HUES48 (cell line): Measurements from ENCODE around the gene RCBTB2.

Experiments
- H3K27ac ChIP-seq: one replicate; pipeline ENCODE4 v1.7.0; 2013; ENCODE audit warnings: low read depth, low read length, inconsistent platforms
- H3K27me3 ChIP-seq: 2 replicates; pipeline ENCODE4 v1.6.1; 2013; ENCODE audit warnings: mild to moderate bottlenecking, low read length; ENCODE audit not compliant: control insufficient read depth, insufficient read depth
- H3K36me3 ChIP-seq: 2 replicates; pipeline ENCODE4 v1.6.1; 2013; ENCODE audit warnings: low read length; ENCODE audit not compliant: control insufficient read depth, insufficient read depth
- H3K4me1 ChIP-seq: 2 replicates; pipeline ENCODE4 v1.6.1; 2013; ENCODE audit warnings: mild to moderate bottlenecking, low read length; ENCODE audit not compliant: control insufficient read depth, insufficient read depth
- H3K4me3 ChIP-seq: 2 replicates; pipeline ENCODE4 v1.5.1; 2013; ENCODE audit warnings: mild to moderate bottlenecking, low read depth, low read length
- H3K9ac ChIP-seq: 2 replicates; pipeline ENCODE4 v1.6.1; 2013; ENCODE audit warnings: mild to moderate bottlenecking, low read depth, low read length, moderate library complexity
- H3K9me3 ChIP-seq: 2 replicates; pipeline ENCODE4 v1.6.1; 2013; ENCODE audit warnings: low read length; ENCODE audit not compliant: control insufficient read depth, insufficient read depth

Gene RCBTB2

GRCh38 chr13:48526286-48526685, 6.6 kb downstream of the RCBTB2 start:
- no peak overlapping the region for H3K4me3 ChIP-seq
- no peaks in the 10 kb centered on the region for H3K9me3 ChIP-seq
- no peak overlapping the region for H3K9ac ChIP-seq
- H3K27me3 ChIP-seq: no peaks in the 10 kb centered on the region
- H3K27ac ChIP-seq: no peak overlapping the region
- H3K36me3 ChIP-seq: no peaks in the 10 kb centered on the region
- H3K4me1 ChIP-seq: no peaks in the 10 kb centered on the region; the same call in 1 of the 2 replicates

DNA sequence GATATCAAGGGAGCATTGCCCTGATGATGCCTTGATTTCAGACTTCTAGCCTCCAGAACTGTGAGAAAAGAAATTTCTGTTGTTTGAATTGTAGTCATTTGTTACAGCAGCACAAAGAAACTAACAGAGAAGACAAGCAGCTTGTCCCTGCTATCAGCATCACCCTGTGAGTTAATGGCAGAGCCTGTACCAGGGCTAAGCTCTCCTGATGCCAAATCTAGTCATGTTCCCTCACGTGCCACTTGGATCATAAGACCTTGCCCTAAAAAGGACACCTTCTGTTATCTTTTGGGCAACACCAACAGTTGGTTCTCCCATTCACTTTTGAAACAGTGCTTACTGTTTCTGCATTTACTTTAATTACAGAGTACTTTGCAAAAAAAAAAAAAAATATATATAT, 14.8 kb downstream of the RCBTB2 start:
- H3K9ac ChIP-seq: no peak overlapping the region
- no peak overlapping the region for H3K4me3 ChIP-seq
- H3K36me3 ChIP-seq: peaks cover 6% of the 10 kb centered on the region; the same call in 1 of the 2 replicates
- no peak overlapping the region for H3K27ac ChIP-seq
- H3K4me1 ChIP-seq: no peaks in the 10 kb centered on the region
- H3K9me3 ChIP-seq: no peaks in the 10 kb centered on the region
- no peaks in the 10 kb centered on the region for H3K27me3 ChIP-seq

- peaks cover 9% of the 10 kb centered on the region; the same call in 1 of the 2 replicates for H3K36me3 ChIP-seq
- no peaks in the 10 kb centered on the region for H3K27me3 ChIP-seq
- no peaks in the 10 kb centered on the region for H3K9me3 ChIP-seq
- no peaks in the 10 kb centered on the region for H3K4me1 ChIP-seq
- H3K27ac ChIP-seq: no peak overlapping the region
- H3K4me3 ChIP-seq: no peak overlapping the region
- no peak overlapping the region for H3K9ac ChIP-seq
Measured at GRCh38 chr13:48515732-48516131, 17.1 kb downstream of the RCBTB2 start.

- Histone ChIP-seq H3K9me3 (no peaks in the 10 kb centered on the region), H3K27me3 (no peaks in the 10 kb centered on the region), H3K4me1 (no peaks in the 10 kb centered on the region), H3K27ac (no peak overlapping the region), H3K36me3 (peaks cover 9% of the 10 kb centered on the region; the same call in 1 of the 2 replicates), H3K4me3 (no peak overlapping the region), H3K9ac (no peak overlapping the region)
Measured at GRCh38 chr13:48514793-48515192, 18.1 kb downstream of the RCBTB2 start.

- Histone ChIP-seq H3K9ac (no peak overlapping the region), H3K27ac (no peak overlapping the region), H3K4me1 (no peaks in the 10 kb centered on the region), H3K9me3 (no peaks in the 10 kb centered on the region), H3K27me3 (no peaks in the 10 kb centered on the region), H3K4me3 (no peak overlapping the region), H3K36me3 (peaks cover 9% of the 10 kb centered on the region; the same call in 1 of the 2 replicates)
Measured at GRCh38 chr13:48511621-48512230, 21.2 kb downstream of the RCBTB2 start.

GRCh38 chr13:48510698-48511097, 22.2 kb downstream of the RCBTB2 start:
- Histone ChIP-seq H3K27me3 (no peaks in the 10 kb centered on the region), H3K9me3 (no peaks in the 10 kb centered on the region), H3K4me1 (no peaks in the 10 kb centered on the region), H3K27ac (no peak overlapping the region), H3K4me3 (no peak overlapping the region), H3K9ac (no peak overlapping the region), H3K36me3 (peaks cover 9% of the 10 kb centered on the region; the same call in 1 of the 2 replicates)

GRCh38 chr13:48508011-48508410, 24.9 kb downstream of the RCBTB2 start:
- Histone ChIP-seq H3K4me1 (0 out of 2 replicates have a peak, but pooled peaks cover 3% of the 10 kb centered on the region), H3K9ac (no peak overlapping the region), H3K27me3 (no peaks in the 10 kb centered on the region), H3K4me3 (no peak overlapping the region), H3K27ac (no peak overlapping the region), H3K9me3 (no peaks in the 10 kb centered on the region), H3K36me3 (peaks cover 3% of the 10 kb centered on the region; the same call in 1 of the 2 replicates)

GRCh38 chr13:48507021-48507420, 25.9 kb downstream of the RCBTB2 start:
- no peaks in the 10 kb centered on the region for H3K27me3 ChIP-seq
- 0 out of 2 replicates have a peak, but pooled peaks cover 3% of the 10 kb centered on the region for H3K4me1 ChIP-seq
- H3K36me3 ChIP-seq: peaks cover 3% of the 10 kb centered on the region; the same call in 1 of the 2 replicates
- no peaks in the 10 kb centered on the region for H3K9me3 ChIP-seq
- no peak overlapping the region for H3K4me3 ChIP-seq
- H3K27ac ChIP-seq: no peak overlapping the region
- H3K9ac ChIP-seq: no peak overlapping the region

GRCh38 chr13:48506092-48506701, 26.7 kb downstream of the RCBTB2 start:
- Histone ChIP-seq H3K9me3 (no peaks in the 10 kb centered on the region), H3K4me3 (no peak overlapping the region), H3K27me3 (no peaks in the 10 kb centered on the region), H3K9ac (no peak overlapping the region), H3K4me1 (0 out of 2 replicates have a peak, but pooled peaks cover 3% of the 10 kb centered on the region), H3K27ac (no peak overlapping the region), H3K36me3 (peaks cover 5% of the 10 kb centered on the region; the same call in 1 of the 2 replicates)

- no peaks in the 10 kb centered on the region for H3K27me3 ChIP-seq
- no peak overlapping the region for H3K4me3 ChIP-seq
- H3K9me3 ChIP-seq: no peaks in the 10 kb centered on the region
- no peak overlapping the region for H3K27ac ChIP-seq
- 0 out of 2 replicates have a peak, but pooled peaks cover 3% of the 10 kb centered on the region for H3K4me1 ChIP-seq
- no peak overlapping the region for H3K9ac ChIP-seq
- peaks cover 8% of the 10 kb centered on the region; the same call in 1 of the 2 replicates for H3K36me3 ChIP-seq
Measured at GRCh38 chr13:48505597-48506091, 27.2 kb downstream of the RCBTB2 start.

DNA sequence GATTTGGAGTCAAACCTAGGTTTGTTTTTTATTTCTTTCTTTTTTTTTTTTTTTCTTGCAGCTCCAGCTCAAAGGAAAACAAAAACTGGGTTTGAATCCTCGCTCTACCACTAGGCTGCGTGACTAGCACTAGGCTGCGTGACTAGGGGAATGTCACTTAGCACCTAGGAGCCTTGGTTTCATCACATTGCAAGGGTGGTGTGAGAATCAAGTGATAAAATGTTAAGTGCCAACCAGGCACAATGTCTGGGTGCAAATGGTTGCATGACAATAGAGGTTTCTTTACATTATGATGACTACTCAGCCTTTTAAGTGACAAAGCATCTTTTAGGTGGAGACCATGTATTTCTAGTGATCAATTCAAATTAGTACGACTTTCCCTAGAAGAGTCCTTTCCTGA, 27.9 kb downstream of the RCBTB2 start:
- no peak overlapping the region for H3K9ac ChIP-seq
- no peaks in the 10 kb centered on the region for H3K27me3 ChIP-seq
- no peaks in the 10 kb centered on the region for H3K9me3 ChIP-seq
- 0 out of 2 replicates have a peak, but pooled peaks cover 3% of the 10 kb centered on the region for H3K4me1 ChIP-seq
- no peak overlapping the region for H3K4me3 ChIP-seq
- H3K36me3 ChIP-seq: peaks cover 8% of the 10 kb centered on the region; the same call in 1 of the 2 replicates
- H3K27ac ChIP-seq: no peak overlapping the region
